Ishikawa (cell line): ENCODE results near the gene SIX6.

ENCODE experiments used
- CEBPB ChIP-seq: IDR thresholded peaks from 2 replicates; pipeline ENCODE4 v1.6.1; 2012
- CREB1 ChIP-seq: IDR thresholded peaks from 2 replicates; pipeline ENCODE4 v1.6.1; 2012; ENCODE audit warnings: low read depth
- EGR1 ChIP-seq: IDR thresholded peaks from 2 replicates; pipeline ENCODE4 v1.6.1; 2012
- EP300 ChIP-seq: IDR thresholded peaks from 2 replicates; pipeline ENCODE4 v1.6.1; 2012; ENCODE audit warnings: borderline replicate concordance
- FOXM1 ChIP-seq: IDR thresholded peaks from 2 replicates; pipeline ENCODE4 v1.6.1; 2012; ENCODE audit warnings: low read depth, borderline replicate concordance
- NFIC ChIP-seq: IDR thresholded peaks from 2 replicates; pipeline ENCODE4 v1.6.1; 2012
- RAD21 ChIP-seq: IDR thresholded peaks from 2 replicates; pipeline ENCODE4 v1.6.1; 2012; ENCODE audit warnings: low read depth
- TAF1 ChIP-seq: IDR thresholded peaks from 2 replicates; pipeline ENCODE4 v1.6.1; 2012; ENCODE audit warnings: low read depth, mild to moderate bottlenecking
- TCF12 ChIP-seq: IDR thresholded peaks from 2 replicates; pipeline ENCODE4 v1.6.1; 2012; ENCODE audit warnings: low read depth
- TEAD4 ChIP-seq: IDR thresholded peaks from 2 replicates; pipeline ENCODE4 v1.6.1; 2012
- YY1 ChIP-seq: IDR thresholded peaks from 2 replicates; pipeline ENCODE4 v1.6.1; 2012; ENCODE audit warnings: low read depth
- ZBTB7A ChIP-seq: IDR thresholded peaks from 2 replicates; pipeline ENCODE4 v1.6.1; 2012; ENCODE audit warnings: low read depth
- TF ChIP-seq, protein P1 (sequence below): IDR thresholded peaks from 2 replicates; pipeline ENCODE4 v1.6.1; 2012
- TF ChIP-seq, protein P2 (sequence below): IDR thresholded peaks from 2 replicates; pipeline ENCODE4 v1.6.1; 2012; ENCODE audit warnings: low read depth, mild to moderate bottlenecking
- TF ChIP-seq, protein P3 (sequence below): IDR thresholded peaks from 2 replicates; pipeline ENCODE4 v1.6.1; 2012

The SIX6 gene

DNA sequence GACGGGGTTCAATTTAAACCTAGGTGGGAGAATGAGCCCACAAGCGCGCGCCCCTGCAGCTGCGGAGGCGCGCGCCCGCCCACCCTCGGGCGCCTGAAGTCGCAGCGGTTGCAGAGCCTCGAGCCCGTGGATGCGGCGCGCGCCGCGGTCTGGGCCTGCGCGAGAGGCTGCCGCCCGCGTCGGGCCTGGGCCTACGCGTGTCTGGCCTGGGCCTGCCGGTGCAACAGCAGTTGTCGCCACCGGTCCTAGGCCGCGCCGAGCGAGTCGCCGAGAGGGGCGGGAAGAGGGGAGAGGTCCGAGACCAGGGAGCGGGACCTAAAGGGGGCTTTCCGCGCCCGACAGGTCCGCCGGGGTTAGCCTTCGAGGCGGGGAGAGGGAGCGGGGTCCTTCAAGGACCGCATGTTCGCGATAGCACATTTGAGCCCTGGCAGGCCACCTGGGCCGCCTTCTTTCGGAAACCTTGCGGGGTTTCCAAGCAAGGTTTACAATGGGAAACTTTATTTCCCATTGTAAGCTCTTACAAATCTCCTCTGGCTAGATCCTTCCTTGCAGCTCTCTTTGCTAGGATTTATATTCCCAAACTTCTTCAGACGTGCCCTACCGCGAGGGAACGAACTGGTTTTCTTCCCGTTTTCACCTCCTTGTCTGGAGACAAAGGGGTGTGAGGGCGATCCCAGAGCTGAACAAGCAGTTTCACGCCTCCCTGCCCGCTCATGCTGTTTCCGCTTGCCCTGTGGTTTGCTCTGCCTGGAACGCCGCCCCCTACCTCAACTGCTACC is 6.8 kb downstream of the SIX6 start:
- TF ChIP-seq, protein P1, sequence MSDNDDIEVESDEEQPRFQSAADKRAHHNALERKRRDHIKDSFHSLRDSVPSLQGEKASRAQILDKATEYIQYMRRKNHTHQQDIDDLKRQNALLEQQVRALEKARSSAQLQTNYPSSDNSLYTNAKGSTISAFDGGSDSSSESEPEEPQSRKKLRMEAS, result no peak
- TF ChIP-seq EGR1 (no peak), CEBPB (no peak), EP300 (no peak)
- TF ChIP-seq, protein P2, sequence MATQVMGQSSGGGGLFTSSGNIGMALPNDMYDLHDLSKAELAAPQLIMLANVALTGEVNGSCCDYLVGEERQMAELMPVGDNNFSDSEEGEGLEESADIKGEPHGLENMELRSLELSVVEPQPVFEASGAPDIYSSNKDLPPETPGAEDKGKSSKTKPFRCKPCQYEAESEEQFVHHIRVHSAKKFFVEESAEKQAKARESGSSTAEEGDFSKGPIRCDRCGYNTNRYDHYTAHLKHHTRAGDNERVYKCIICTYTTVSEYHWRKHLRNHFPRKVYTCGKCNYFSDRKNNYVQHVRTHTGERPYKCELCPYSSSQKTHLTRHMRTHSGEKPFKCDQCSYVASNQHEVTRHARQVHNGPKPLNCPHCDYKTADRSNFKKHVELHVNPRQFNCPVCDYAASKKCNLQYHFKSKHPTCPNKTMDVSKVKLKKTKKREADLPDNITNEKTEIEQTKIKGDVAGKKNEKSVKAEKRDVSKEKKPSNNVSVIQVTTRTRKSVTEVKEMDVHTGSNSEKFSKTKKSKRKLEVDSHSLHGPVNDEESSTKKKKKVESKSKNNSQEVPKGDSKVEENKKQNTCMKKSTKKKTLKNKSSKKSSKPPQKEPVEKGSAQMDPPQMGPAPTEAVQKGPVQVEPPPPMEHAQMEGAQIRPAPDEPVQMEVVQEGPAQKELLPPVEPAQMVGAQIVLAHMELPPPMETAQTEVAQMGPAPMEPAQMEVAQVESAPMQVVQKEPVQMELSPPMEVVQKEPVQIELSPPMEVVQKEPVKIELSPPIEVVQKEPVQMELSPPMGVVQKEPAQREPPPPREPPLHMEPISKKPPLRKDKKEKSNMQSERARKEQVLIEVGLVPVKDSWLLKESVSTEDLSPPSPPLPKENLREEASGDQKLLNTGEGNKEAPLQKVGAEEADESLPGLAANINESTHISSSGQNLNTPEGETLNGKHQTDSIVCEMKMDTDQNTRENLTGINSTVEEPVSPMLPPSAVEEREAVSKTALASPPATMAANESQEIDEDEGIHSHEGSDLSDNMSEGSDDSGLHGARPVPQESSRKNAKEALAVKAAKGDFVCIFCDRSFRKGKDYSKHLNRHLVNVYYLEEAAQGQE, result no peak

DNA sequence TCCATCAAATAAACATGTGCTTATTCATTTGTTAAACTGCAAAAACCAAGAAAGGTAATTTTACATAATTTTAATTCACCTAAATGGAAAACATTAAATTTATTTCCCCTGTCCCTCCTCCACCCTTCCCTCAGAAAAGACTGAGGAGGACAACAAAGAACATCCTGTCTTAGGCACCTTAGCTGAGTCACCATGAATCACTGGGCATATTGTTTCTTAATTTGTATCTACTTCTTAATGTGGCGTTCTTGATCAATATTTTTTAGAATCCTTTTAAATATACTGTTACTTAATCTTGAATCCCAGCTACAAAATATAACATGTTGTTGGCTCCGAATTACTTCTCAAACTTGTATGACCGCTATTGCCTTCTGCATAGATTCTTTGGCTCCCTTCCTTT is 23.5 kb downstream of the SIX6 start:
- TF ChIP-seq YY1 (no peak), CREB1 (no peak), ZBTB7A (no peak), FOXM1 (no peak), TAF1 (no peak), CEBPB (no peak), RAD21 (no peak), NFIC (no peak), EP300 (no peak), EGR1 (no peak)
- TF ChIP-seq, protein P2, result no peak
- TF ChIP-seq, protein P1, result no peak

DNA sequence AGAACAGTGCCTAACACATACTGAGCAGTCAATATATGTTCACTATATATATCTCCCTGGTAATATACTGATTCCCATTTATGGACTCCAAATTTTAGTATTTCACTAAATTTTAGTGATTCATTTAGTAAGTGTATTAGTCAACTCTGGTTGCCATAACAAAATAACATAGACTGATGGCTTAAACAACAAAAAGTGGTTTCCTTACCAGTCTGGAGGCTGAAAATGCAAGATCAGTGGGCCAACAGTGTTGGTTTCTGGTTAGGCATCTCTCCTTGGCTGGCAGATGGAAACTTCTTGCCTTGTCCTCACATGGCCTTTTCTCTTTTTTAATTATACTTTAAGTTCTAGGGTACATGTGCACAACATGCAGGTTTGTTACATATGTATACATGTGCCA is 28.7 kb downstream of the SIX6 start:
- TF ChIP-seq NFIC, result no peak
- no peak for TF ChIP-seq EP300
- TF ChIP-seq ZBTB7A, result no peak
- TF ChIP-seq TAF1, result no peak
- no peak for TF ChIP-seq YY1
- no peak for TF ChIP-seq TCF12
- TF ChIP-seq, protein P2, result no peak
- no peak for TF ChIP-seq TEAD4
- TF ChIP-seq, protein P3, sequence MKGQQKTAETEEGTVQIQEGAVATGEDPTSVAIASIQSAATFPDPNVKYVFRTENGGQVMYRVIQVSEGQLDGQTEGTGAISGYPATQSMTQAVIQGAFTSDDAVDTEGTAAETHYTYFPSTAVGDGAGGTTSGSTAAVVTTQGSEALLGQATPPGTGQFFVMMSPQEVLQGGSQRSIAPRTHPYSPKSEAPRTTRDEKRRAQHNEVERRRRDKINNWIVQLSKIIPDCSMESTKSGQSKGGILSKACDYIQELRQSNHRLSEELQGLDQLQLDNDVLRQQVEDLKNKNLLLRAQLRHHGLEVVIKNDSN, result no peak
- TF ChIP-seq, protein P1, result no peak
- no peak for TF ChIP-seq RAD21
- TF ChIP-seq EGR1, result no peak
- no peak for TF ChIP-seq CEBPB

DNA sequence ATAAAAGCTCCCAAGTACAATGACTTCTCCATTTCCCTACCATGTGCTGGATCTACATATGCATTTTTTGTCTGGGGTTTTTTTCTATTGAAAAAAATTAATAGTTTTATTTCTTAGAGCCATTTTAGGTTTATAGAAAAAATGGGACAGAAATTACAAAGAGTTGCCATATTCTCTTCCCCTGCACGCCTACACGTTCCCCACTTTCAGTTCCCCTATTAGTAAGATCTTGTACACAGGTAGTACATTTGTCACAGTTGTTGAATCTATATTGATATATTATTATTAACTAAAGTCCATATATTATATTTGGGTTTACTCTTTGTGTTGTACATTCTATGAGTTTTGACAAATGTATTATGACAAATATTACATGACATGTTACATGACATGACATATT is 35.7 kb downstream of the SIX6 start:
- TF ChIP-seq, protein P3, result no peak
- TF ChIP-seq, protein P2, result no peak
- TF ChIP-seq, protein P1, result no peak
- TF ChIP-seq FOXM1, result no peak
